ENCODE measurements around the gene FGF11. TPM values are rescaled to one million over a fixed set of nuclear protein-coding genes. Genes with fewer than 3 reads are reported as not detected.

FGF11 gene
- total RNA-seq, 1 donor from 2014 or later, result 22.4 TPM

- no peaks in the 10 kb centered on the region for H3K4me1 Mint-ChIP-seq (ENCODE audit: low read depth, unreplicated experiment)
- H3K4me1 ChIP-seq (ENCODE audit: insufficient read depth, low read length), result no peaks in the 10 kb centered on the region
- H3K27me3 Mint-ChIP-seq (ENCODE audit: low read depth, unreplicated experiment), result peaks cover 5% of the 10 kb centered on the region
- H3K27me3 ChIP-seq (ENCODE audit: insufficient read depth, low read length), result no peaks in the 10 kb centered on the region
- no peaks in the 10 kb centered on the region for H3K9me3 ChIP-seq (ENCODE audit: insufficient read depth, low read depth, low read length)
- H3K36me3 ChIP-seq (ENCODE audit: insufficient read depth, low read length), result no peaks in the 10 kb centered on the region
- no peak overlapping the region for H2AFZ ChIP-seq (ENCODE audit: low read depth, low read length)
- DNase-seq (ENCODE audit: low read depth) (no peak), FAIRE-seq (no peak)
- H4K20me1 ChIP-seq (ENCODE audit: insufficient read depth, low read length), result no peaks in the 10 kb centered on the region
- H3K4me2 ChIP-seq (ENCODE audit: low read length), result no peak overlapping the region
- H3K9me3 Mint-ChIP-seq (ENCODE audit: unreplicated experiment), result peaks cover 2% of the 10 kb centered on the region
- no peaks in the 10 kb centered on the region for H3K79me2 ChIP-seq (ENCODE audit: insufficient read depth, low read length)
- no peak overlapping the region for H3K27ac ChIP-seq (ENCODE audit: low read depth, low read length)
- TF ChIP-seq CTCF (IDR thresholded peaks at IDR 0.05; ENCODE audit: insufficient read depth, low read depth, low read length) (no peak), EZH2 (IDR thresholded peaks at IDR 0.05; ENCODE audit: insufficient read depth, low read length) (no peak)
- no peak overlapping the region for H3K27ac Mint-ChIP-seq (ENCODE audit: unreplicated experiment)
- H3K4me3 Mint-ChIP-seq (ENCODE audit: unreplicated experiment), result no peak overlapping the region
- peaks cover 3% of the 10 kb centered on the region for H3K36me3 Mint-ChIP-seq (ENCODE audit: low read depth, unreplicated experiment)
- H3K9ac ChIP-seq (ENCODE audit: low read length), result no peak overlapping the region
- no peak overlapping the region for H3K4me3 ChIP-seq (ENCODE audit: insufficient read depth, low read depth, low read length)
These were observed 12.3 kb upstream of the FGF11 start for GRCh38 chr17:7426896-7427489.

DNA sequence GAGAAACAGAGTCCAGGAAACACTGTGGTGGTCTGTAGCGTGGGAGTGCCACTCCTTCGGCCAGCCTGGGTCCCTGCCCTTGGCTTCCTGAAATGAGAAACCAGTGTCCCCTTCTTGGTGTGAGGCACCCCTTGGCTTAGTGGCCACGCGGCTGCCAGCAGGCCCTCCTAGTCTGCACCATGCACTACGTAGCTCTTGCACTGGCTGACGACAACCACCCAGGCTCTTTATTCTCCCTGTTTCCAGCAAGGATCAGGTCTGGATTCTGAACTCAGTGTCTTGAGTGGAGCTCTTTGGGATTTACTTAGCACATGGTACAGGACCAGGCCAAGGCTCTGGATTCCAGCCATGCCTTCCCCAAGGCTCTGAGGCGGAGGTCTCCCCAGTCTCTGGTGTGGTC lies 11.8 kb upstream of the FGF11 start:
- Histone ChIP-seq H4K20me1 (ENCODE audit: insufficient read depth, low read length) (no peaks in the 10 kb centered on the region), H3K4me1 (ENCODE audit: insufficient read depth, low read length) (no peaks in the 10 kb centered on the region), H3K9me3 (ENCODE audit: insufficient read depth, low read depth, low read length) (no peaks in the 10 kb centered on the region), H3K36me3 (ENCODE audit: insufficient read depth, low read length) (no peaks in the 10 kb centered on the region), H3K27me3 (ENCODE audit: insufficient read depth, low read length) (no peaks in the 10 kb centered on the region), H2AFZ (ENCODE audit: low read depth, low read length) (no peak overlapping the region), H3K4me2 (ENCODE audit: low read length) (no peak overlapping the region), H3K9ac (ENCODE audit: low read length) (no peak overlapping the region), H3K27ac (ENCODE audit: low read depth, low read length) (no peak overlapping the region), H3K4me3 (ENCODE audit: insufficient read depth, low read depth, low read length) (no peak overlapping the region), H3K79me2 (ENCODE audit: insufficient read depth, low read length) (no peaks in the 10 kb centered on the region)
- peaks cover 5% of the 10 kb centered on the region for H3K27me3 Mint-ChIP-seq (ENCODE audit: low read depth, unreplicated experiment)
- peaks cover 2% of the 10 kb centered on the region for H3K9me3 Mint-ChIP-seq (ENCODE audit: unreplicated experiment)
- DNase-seq (ENCODE audit: low read depth) (no peak), FAIRE-seq (no peak)
- H3K4me1 Mint-ChIP-seq (ENCODE audit: low read depth, unreplicated experiment), result no peaks in the 10 kb centered on the region
- peaks cover 3% of the 10 kb centered on the region for H3K36me3 Mint-ChIP-seq (ENCODE audit: low read depth, unreplicated experiment)
- TF ChIP-seq EZH2 (IDR thresholded peaks at IDR 0.05; ENCODE audit: insufficient read depth, low read length) (no peak), CTCF (IDR thresholded peaks at IDR 0.05; ENCODE audit: insufficient read depth, low read depth, low read length) (no peak)
- H3K4me3 Mint-ChIP-seq (ENCODE audit: unreplicated experiment), result no peak overlapping the region
- no peak overlapping the region for H3K27ac Mint-ChIP-seq (ENCODE audit: unreplicated experiment)

GRCh38 chr17:7428557-7428956 lies 10.8 kb upstream of the FGF11 start, which contains the start of gene SPEM3:
Gene SPEM3, plus strand, starts transcription at chr17:7428857. Its CDS starts 46 bp downstream, at chr17:7428903.
- no peak within 1 kb of the TSS for H3K4me3 Mint-ChIP-seq (ENCODE audit: unreplicated experiment)
- no peak within 1 kb of the TSS for H3K27ac Mint-ChIP-seq (ENCODE audit: unreplicated experiment)
- no peaks in the 10 kb centered on the region for H3K4me1 Mint-ChIP-seq (ENCODE audit: low read depth, unreplicated experiment)
- no peak within 1 kb of the TSS for H2AFZ ChIP-seq (ENCODE audit: low read depth, low read length)
- no peak within 1 kb of the TSS for H3K27ac ChIP-seq (ENCODE audit: low read depth, low read length)
- H4K20me1 ChIP-seq (ENCODE audit: insufficient read depth, low read length), result no peaks in the 10 kb centered on the region
- no peak within 1 kb of the TSS for H3K4me3 ChIP-seq (ENCODE audit: insufficient read depth, low read depth, low read length)
- TF ChIP-seq CTCF (IDR thresholded peaks at IDR 0.05; ENCODE audit: insufficient read depth, low read depth, low read length) (no peak), EZH2 (IDR thresholded peaks at IDR 0.05; ENCODE audit: insufficient read depth, low read length) (no peak)
- no peaks in the 10 kb centered on the region for H3K79me2 ChIP-seq (ENCODE audit: insufficient read depth, low read length)
- H3K9me3 Mint-ChIP-seq (ENCODE audit: unreplicated experiment), result peaks cover 2% of the 10 kb centered on the region
- no peaks in the 10 kb centered on the region for H3K36me3 ChIP-seq (ENCODE audit: insufficient read depth, low read length)
- H3K4me2 ChIP-seq (ENCODE audit: low read length), result no peak within 1 kb of the TSS
- H3K9ac ChIP-seq (ENCODE audit: low read length), result no peak within 1 kb of the TSS
- no peaks in the 10 kb centered on the region for H3K9me3 ChIP-seq (ENCODE audit: insufficient read depth, low read depth, low read length)
- peaks cover 5% of the 10 kb centered on the region for H3K27me3 Mint-ChIP-seq (ENCODE audit: low read depth, unreplicated experiment)
- no peaks in the 10 kb centered on the region for H3K27me3 ChIP-seq (ENCODE audit: insufficient read depth, low read length)
- H3K36me3 Mint-ChIP-seq (ENCODE audit: low read depth, unreplicated experiment), result peaks cover 3% of the 10 kb centered on the region
- no peak for DNase-seq (ENCODE audit: low read depth)
- no peak for FAIRE-seq
- no peaks in the 10 kb centered on the region for H3K4me1 ChIP-seq (ENCODE audit: insufficient read depth, low read length)
